ENCODE measurements around the gene HIC1. TPM values are rescaled to one million over a fixed set of nuclear protein-coding genes. Genes with fewer than 3 reads are reported as not detected.
A peak's percentile ranks its signal among the peaks of the same experiment; 100 is the strongest.

The HIC1 gene
- polyA plus RNA-seq, 1 of the 3 experiments (the other 2 are of a cell fraction), result 6.4 TPM

- H3K4me1 ChIP-seq (ENCODE audit: control insufficient read depth in 1 of 2, insufficient read depth in 2 of 2, low read depth in 1 of 2, low read length in 1 of 2), result peaks cover 20 to 21% of the 10 kb centered on the region in 2 experiments; a peak in 3 of 4 replicates
- DNase-seq, result no peak
- H3K4me3 ChIP-seq (ENCODE audit: low read depth in 2 of 2, low read length in 1 of 2), result peak overlapping the region; percentile 71 to 81
- H3K9me2 ChIP-seq, result no peaks in the 10 kb centered on the region
- H3K9me3 ChIP-seq, result no peaks in the 10 kb centered on the region
- H3F3A ChIP-seq (replicated peaks; ENCODE audit: insufficient read depth), result peaks cover 17% of the 10 kb centered on the region
- no peaks in the 10 kb centered on the region for H3K27me3 ChIP-seq (ENCODE audit: insufficient read depth)
- peaks cover 35% of the 10 kb centered on the region for H3K79me2 ChIP-seq (ENCODE audit: insufficient read depth)
- H3K27ac ChIP-seq (ENCODE audit: low read depth in 2 of 2, low read length in 1 of 2), result peak overlapping the region; percentile 79 to 92
- 85% methylated on average over 5 of the region's 5 CpGs for WGBS (ENCODE audit: low lambda C conversion rate)
- no peak overlapping the region for H2AFZ ChIP-seq (ENCODE audit: low read depth)
- ChIA-PET CTCF (interaction anchor here (0.6 to 2.8 kb wide), 7 partner anchors 11 to 202 kb away, joined by 3 to 18 read pairs (median 5); partner anchors contain the start of genes DPH1 and HIC1), POLR2A (no interaction called here)
- TF ChIP-seq USF2 (IDR thresholded peaks at IDR 0.05; ENCODE audit: borderline replicate concordance, low read depth, low read length), result no peak
- TF ChIP-seq YY1 (IDR thresholded peaks at IDR 0.05; ENCODE audit: low read depth), result no peak
- TF ChIP-seq, protein P1, sequence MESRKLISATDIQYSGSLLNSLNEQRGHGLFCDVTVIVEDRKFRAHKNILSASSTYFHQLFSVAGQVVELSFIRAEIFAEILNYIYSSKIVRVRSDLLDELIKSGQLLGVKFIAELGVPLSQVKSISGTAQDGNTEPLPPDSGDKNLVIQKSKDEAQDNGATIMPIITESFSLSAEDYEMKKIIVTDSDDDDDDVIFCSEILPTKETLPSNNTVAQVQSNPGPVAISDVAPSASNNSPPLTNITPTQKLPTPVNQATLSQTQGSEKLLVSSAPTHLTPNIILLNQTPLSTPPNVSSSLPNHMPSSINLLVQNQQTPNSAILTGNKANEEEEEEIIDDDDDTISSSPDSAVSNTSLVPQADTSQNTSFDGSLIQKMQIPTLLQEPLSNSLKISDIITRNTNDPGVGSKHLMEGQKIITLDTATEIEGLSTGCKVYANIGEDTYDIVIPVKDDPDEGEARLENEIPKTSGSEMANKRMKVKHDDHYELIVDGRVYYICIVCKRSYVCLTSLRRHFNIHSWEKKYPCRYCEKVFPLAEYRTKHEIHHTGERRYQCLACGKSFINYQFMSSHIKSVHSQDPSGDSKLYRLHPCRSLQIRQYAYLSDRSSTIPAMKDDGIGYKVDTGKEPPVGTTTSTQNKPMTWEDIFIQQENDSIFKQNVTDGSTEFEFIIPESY (IDR thresholded peaks at IDR 0.05; ENCODE audit: borderline replicate concordance, low read depth), result no peak
- TF ChIP-seq GABPA (IDR thresholded peaks at IDR 0.05; ENCODE audit: low read depth), result no peak
- TF ChIP-seq CHD2 (IDR thresholded peaks at IDR 0.05; ENCODE audit: low read length, partially characterized antibody), result no peak
- TF ChIP-seq FOXM1 (IDR thresholded peaks at IDR 0.05; ENCODE audit: low read depth), result no peak
- TF ChIP-seq NRF1 (IDR thresholded peaks at IDR 0.05; ENCODE audit: low read depth, low read length), result no peak
- TF ChIP-seq, protein P2, sequence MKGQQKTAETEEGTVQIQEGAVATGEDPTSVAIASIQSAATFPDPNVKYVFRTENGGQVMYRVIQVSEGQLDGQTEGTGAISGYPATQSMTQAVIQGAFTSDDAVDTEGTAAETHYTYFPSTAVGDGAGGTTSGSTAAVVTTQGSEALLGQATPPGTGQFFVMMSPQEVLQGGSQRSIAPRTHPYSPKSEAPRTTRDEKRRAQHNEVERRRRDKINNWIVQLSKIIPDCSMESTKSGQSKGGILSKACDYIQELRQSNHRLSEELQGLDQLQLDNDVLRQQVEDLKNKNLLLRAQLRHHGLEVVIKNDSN (IDR thresholded peaks at IDR 0.05; ENCODE audit: borderline replicate concordance, low read depth), result no peak
- no peak for TF ChIP-seq ELF1 (IDR thresholded peaks at IDR 0.05)
- TF ChIP-seq FOXJ3 (CRISPR knock-in tag; IDR thresholded peaks at IDR 0.05), result no peak
- TF ChIP-seq, protein P3, sequence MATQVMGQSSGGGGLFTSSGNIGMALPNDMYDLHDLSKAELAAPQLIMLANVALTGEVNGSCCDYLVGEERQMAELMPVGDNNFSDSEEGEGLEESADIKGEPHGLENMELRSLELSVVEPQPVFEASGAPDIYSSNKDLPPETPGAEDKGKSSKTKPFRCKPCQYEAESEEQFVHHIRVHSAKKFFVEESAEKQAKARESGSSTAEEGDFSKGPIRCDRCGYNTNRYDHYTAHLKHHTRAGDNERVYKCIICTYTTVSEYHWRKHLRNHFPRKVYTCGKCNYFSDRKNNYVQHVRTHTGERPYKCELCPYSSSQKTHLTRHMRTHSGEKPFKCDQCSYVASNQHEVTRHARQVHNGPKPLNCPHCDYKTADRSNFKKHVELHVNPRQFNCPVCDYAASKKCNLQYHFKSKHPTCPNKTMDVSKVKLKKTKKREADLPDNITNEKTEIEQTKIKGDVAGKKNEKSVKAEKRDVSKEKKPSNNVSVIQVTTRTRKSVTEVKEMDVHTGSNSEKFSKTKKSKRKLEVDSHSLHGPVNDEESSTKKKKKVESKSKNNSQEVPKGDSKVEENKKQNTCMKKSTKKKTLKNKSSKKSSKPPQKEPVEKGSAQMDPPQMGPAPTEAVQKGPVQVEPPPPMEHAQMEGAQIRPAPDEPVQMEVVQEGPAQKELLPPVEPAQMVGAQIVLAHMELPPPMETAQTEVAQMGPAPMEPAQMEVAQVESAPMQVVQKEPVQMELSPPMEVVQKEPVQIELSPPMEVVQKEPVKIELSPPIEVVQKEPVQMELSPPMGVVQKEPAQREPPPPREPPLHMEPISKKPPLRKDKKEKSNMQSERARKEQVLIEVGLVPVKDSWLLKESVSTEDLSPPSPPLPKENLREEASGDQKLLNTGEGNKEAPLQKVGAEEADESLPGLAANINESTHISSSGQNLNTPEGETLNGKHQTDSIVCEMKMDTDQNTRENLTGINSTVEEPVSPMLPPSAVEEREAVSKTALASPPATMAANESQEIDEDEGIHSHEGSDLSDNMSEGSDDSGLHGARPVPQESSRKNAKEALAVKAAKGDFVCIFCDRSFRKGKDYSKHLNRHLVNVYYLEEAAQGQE (IDR thresholded peaks at IDR 0.05; ENCODE audit: low read depth, low read length), result no peak
- no peak for TF ChIP-seq RXRA (IDR thresholded peaks at IDR 0.05; ENCODE audit: borderline replicate concordance, low read depth)
- TF ChIP-seq JUND (IDR thresholded peaks at IDR 0.05), result no peak
- no peak for TF ChIP-seq PBX3 (IDR thresholded peaks at IDR 0.05)
- no peak for TF ChIP-seq TEAD4 (IDR thresholded peaks at IDR 0.05; ENCODE audit: borderline replicate concordance, insufficient read depth)
- TF ChIP-seq MEF2A (IDR thresholded peaks at IDR 0.05; ENCODE audit: borderline replicate concordance, low read depth), result no peak
- TF ChIP-seq, protein P4, sequence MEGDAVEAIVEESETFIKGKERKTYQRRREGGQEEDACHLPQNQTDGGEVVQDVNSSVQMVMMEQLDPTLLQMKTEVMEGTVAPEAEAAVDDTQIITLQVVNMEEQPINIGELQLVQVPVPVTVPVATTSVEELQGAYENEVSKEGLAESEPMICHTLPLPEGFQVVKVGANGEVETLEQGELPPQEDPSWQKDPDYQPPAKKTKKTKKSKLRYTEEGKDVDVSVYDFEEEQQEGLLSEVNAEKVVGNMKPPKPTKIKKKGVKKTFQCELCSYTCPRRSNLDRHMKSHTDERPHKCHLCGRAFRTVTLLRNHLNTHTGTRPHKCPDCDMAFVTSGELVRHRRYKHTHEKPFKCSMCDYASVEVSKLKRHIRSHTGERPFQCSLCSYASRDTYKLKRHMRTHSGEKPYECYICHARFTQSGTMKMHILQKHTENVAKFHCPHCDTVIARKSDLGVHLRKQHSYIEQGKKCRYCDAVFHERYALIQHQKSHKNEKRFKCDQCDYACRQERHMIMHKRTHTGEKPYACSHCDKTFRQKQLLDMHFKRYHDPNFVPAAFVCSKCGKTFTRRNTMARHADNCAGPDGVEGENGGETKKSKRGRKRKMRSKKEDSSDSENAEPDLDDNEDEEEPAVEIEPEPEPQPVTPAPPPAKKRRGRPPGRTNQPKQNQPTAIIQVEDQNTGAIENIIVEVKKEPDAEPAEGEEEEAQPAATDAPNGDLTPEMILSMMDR (IDR thresholded peaks at IDR 0.05), result no peak
- TF ChIP-seq, protein P5, sequence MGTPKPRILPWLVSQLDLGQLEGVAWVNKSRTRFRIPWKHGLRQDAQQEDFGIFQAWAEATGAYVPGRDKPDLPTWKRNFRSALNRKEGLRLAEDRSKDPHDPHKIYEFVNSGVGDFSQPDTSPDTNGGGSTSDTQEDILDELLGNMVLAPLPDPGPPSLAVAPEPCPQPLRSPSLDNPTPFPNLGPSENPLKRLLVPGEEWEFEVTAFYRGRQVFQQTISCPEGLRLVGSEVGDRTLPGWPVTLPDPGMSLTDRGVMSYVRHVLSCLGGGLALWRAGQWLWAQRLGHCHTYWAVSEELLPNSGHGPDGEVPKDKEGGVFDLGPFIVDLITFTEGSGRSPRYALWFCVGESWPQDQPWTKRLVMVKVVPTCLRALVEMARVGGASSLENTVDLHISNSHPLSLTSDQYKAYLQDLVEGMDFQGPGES (IDR thresholded peaks at IDR 0.05; ENCODE audit: low read depth, low read length), result no peak
- no peak for TF ChIP-seq POLR2AphosphoS5 (IDR thresholded peaks at IDR 0.05; ENCODE audit: low read depth, low read length)
- peak overlapping the region; percentile 86 for H3K9ac ChIP-seq
- peak overlapping the region; percentile 99 for H3K4me2 ChIP-seq
- no peaks in the 10 kb centered on the region for H4K20me1 ChIP-seq (ENCODE audit: insufficient read depth)
- H3K36me3 ChIP-seq (replicated peaks in 1 of 2; ENCODE audit: control insufficient read depth in 1 of 2, insufficient read depth in 2 of 2, low read length in 1 of 2), result peaks cover 9 to 14% of the 10 kb centered on the region in 2 experiments
Measured at GRCh38 chr17:2042933-2043332, 12.0 kb upstream of the HIC1 start.

All from SK-N-SH (cell line).